Neural cell (in vitro differentiated cells): Measurements from ENCODE around the gene USE1. TPM values are rescaled to one million over a fixed set of nuclear protein-coding genes. Genes with fewer than 3 reads are reported as not detected.

Experiments used
- H2AFZ ChIP-seq: fragments of 200-600, 300-800 bp; sonication (generic), shearing (Covaris generic); 2 replicates; pipeline ENCODE4 v1.6.0; 2014; ENCODE audit warnings: low read depth, mild to moderate bottlenecking, antibody characterized with exemption, low read length, moderate library complexity
- H3F3A ChIP-seq: fragments of 200-600 bp; shearing (Covaris generic); 2 replicates; pipeline ENCODE4 v1.6.1; 2016; ENCODE audit warnings: mild to moderate bottlenecking, moderate library complexity, mixed read lengths, antibody characterized with exemption, low read length; ENCODE audit not compliant: insufficient read depth, poor library complexity, severe bottlenecking
- H3K27ac ChIP-seq: fragments of 200-600, 300-800 bp; sonication (generic), shearing (Covaris generic); 2 replicates; pipeline ENCODE4 v1.5.1; 2014; ENCODE audit warnings: mild to moderate bottlenecking, low read length, moderate library complexity
- H3K27me3 ChIP-seq: fragments of 300-800, 200-600 bp; sonication (generic), shearing (Covaris generic); 2 replicates; pipeline ENCODE4 v1.6.0; 2014; ENCODE audit warnings: mild to moderate bottlenecking, low read depth, low read length, moderate library complexity; ENCODE audit not compliant: insufficient read depth
- H3K36me3 ChIP-seq: fragments of 300-800, 200-600 bp; sonication (generic), shearing (Covaris generic); 2 replicates; pipeline ENCODE4 v1.5.1; 2014; ENCODE audit warnings: mild to moderate bottlenecking, antibody characterized with exemption, low read length, moderate library complexity; ENCODE audit not compliant: insufficient read depth
- H3K4me2 ChIP-seq: fragments of 300-800, 200-600 bp; sonication (generic), shearing (Covaris generic); 2 replicates; pipeline ENCODE4 v1.6.0; 2014; ENCODE audit warnings: mild to moderate bottlenecking, low read length
- H3K4me3 ChIP-seq: fragments of 300-800, 200-600 bp; sonication (generic), shearing (Covaris generic); 2 replicates; pipeline ENCODE4 v1.5.1; 2014; ENCODE audit warnings: mild to moderate bottlenecking, low read length, moderate library complexity
- H3K79me2 ChIP-seq: fragments of 200-600 bp; shearing (Covaris generic); replicated peaks from 2 replicates; pipeline ENCODE4 v1.6.0; 2014; ENCODE audit warnings: mild to moderate bottlenecking, low read length, moderate library complexity; ENCODE audit not compliant: insufficient read depth
- H3K9ac ChIP-seq: fragments of 300-800, 200-600 bp; sonication (generic), shearing (Covaris generic); 2 replicates; pipeline ENCODE4 v1.6.1; 2016; ENCODE audit warnings: mild to moderate bottlenecking, low read length, mixed read lengths
- H3K9me2 ChIP-seq: fragments of 200-600 bp; shearing (Covaris generic); 2 replicates; pipeline ENCODE4 v1.6.1; 2016; ENCODE audit warnings: mild to moderate bottlenecking, low read length, mixed read lengths; ENCODE audit not compliant: insufficient read depth
- H3K9me3 ChIP-seq: fragments of 200-600, 300-800 bp; sonication (generic), shearing (Covaris generic); 2 replicates; pipeline ENCODE4 v1.6.1; 2016; ENCODE audit warnings: mild to moderate bottlenecking, mixed run types, low read length, moderate library complexity, mixed read lengths
- H4K20me1 ChIP-seq: fragments of 200-600 bp; shearing (Covaris generic); 2 replicates; pipeline ENCODE4 v1.6.1; 2016; ENCODE audit warnings: mild to moderate bottlenecking, mixed run types; ENCODE audit not compliant: insufficient read depth
- CTCF ChIP-seq: fragments of 450-650 bp; IDR thresholded peaks from 2 replicates; pipeline ENCODE4 v1.5.1; 2014; ENCODE audit warnings: antibody characterized with exemption, mild to moderate bottlenecking, moderate library complexity; ENCODE audit not compliant: poor library complexity, severe bottlenecking
- EP300 ChIP-seq: fragments of 450-650 bp; conservative IDR thresholded peaks from 2 replicates; pipeline ENCODE4 v1.6.1; 2014; ENCODE audit warnings: antibody characterized with exemption, mild to moderate bottlenecking, moderate library complexity; ENCODE audit not compliant: poor library complexity, severe bottlenecking
- EZH2 ChIP-seq: fragments of 200-600, 300-800 bp; shearing (Covaris generic), sonication (generic); IDR thresholded peaks from 2 replicates; pipeline ENCODE4 v1.6.1; 2014; ENCODE audit warnings: antibody characterized with exemption, low read length, borderline replicate concordance, mild to moderate bottlenecking; ENCODE audit not compliant: insufficient read depth, poor library complexity, severe bottlenecking
- MXI1 ChIP-seq: fragments of 450-650 bp; conservative IDR thresholded peaks from 2 replicates; pipeline ENCODE4 v1.6.1; 2014; ENCODE audit warnings: antibody characterized with exemption, mild to moderate bottlenecking; ENCODE audit not compliant: poor library complexity, severe bottlenecking
- POLR2AphosphoS5 ChIP-seq: IDR thresholded peaks from 2 replicates; pipeline ENCODE4 v1.6.1; 2012
- RAD21 ChIP-seq: fragments of 450-650 bp; conservative IDR thresholded peaks from 2 replicates; pipeline ENCODE4 v1.6.1; 2014; ENCODE audit warnings: antibody characterized with exemption, mild to moderate bottlenecking, moderate library complexity
- REST ChIP-seq: IDR thresholded peaks from 2 replicates; pipeline ENCODE4 v1.6.1; 2012; ENCODE audit warnings: borderline replicate concordance
- SMC3 ChIP-seq: fragments of 450-650 bp; conservative IDR thresholded peaks from 2 replicates; pipeline ENCODE4 v1.6.1; 2014; ENCODE audit warnings: antibody characterized with exemption, mild to moderate bottlenecking, moderate library complexity; ENCODE audit not compliant: poor library complexity
- TAF1 ChIP-seq: IDR thresholded peaks from 2 replicates; pipeline ENCODE4 v1.6.1; 2012; ENCODE audit warnings: low read depth
- polyA plus RNA-seq: library from polyadenylated mRNA; depleted of rRNA; stranded (reverse); fragments of >200 nt; gene quantifications from 2 replicates; pipeline ENCODE4 v1.2.3, GENCODE V29; 2014

Gene USE1
- polyA plus RNA-seq, 1 donor from 2014 or later: 20.4 TPM

- Histone ChIP-seq H2AFZ (no peak overlapping the region), H3K9ac (no peak overlapping the region), H3K9me2 (no peaks in the 10 kb centered on the region), H3K9me3 (no peaks in the 10 kb centered on the region), H3F3A (no peaks in the 10 kb centered on the region), H3K4me3 (no peak overlapping the region), H3K27me3 (no peaks in the 10 kb centered on the region), H3K27ac (no peak overlapping the region), H4K20me1 (no peaks in the 10 kb centered on the region), H3K36me3 (no peaks in the 10 kb centered on the region), H3K79me2 (no peaks in the 10 kb centered on the region), H3K4me2 (no peak overlapping the region)
- no peak for TF ChIP-seq SMC3
- TF ChIP-seq REST: no peak
- no peak for TF ChIP-seq EZH2
- no peak for TF ChIP-seq TAF1
- TF ChIP-seq EP300: no peak
- no peak for TF ChIP-seq MXI1
- no peak for TF ChIP-seq POLR2AphosphoS5
- TF ChIP-seq RAD21: no peak
- TF ChIP-seq CTCF: no peak
Measured at GRCh38 chr19:17213334-17213733, 1.8 kb upstream of the USE1 start.

GRCh38 chr19:17214508-17215126, 540 bp upstream of the USE1 start:
- Histone ChIP-seq H3K9me3 (no peaks in the 10 kb centered on the region), H3K27ac (peak overlapping the region; percentile 73), H3F3A (no peaks in the 10 kb centered on the region), H3K4me3 (peak overlapping the region; percentile 74), H3K27me3 (no peaks in the 10 kb centered on the region), H3K79me2 (no peaks in the 10 kb centered on the region), H2AFZ (peak overlapping the region; percentile 90), H3K4me2 (peak overlapping the region; percentile 25), H3K9me2 (no peaks in the 10 kb centered on the region), H3K36me3 (no peaks in the 10 kb centered on the region), H3K9ac (peak overlapping the region; percentile 83), H4K20me1 (no peaks in the 10 kb centered on the region)
- TF ChIP-seq CTCF: no peak
- no peak for TF ChIP-seq SMC3
- no peak for TF ChIP-seq RAD21
- no peak for TF ChIP-seq EZH2
- TF ChIP-seq TAF1: no peak
- no peak for TF ChIP-seq MXI1
- TF ChIP-seq REST: no peak
- TF ChIP-seq EP300: no peak
